Endothelial cell of umbilical vein (primary cell): ENCODE results near the gene DNAAF5. TPM values are rescaled to one million over a fixed set of nuclear protein-coding genes. Genes with fewer than 3 reads are reported as not detected.

Source experiments
- BruUV-seq: library from RNA; stranded (reverse); fragments of 400-500 nt; replicated peaks from 2 replicates; lab custom pipeline; 2021; lab: Mats Ljungman, UMichigan
- CTCF ChIA-PET: fragments of 300-600, 350-600 bp; sonication (Branson Sonifier 250); formaldehyde crosslinking; loops from one replicate; lab custom pipeline; 2021; ENCODE audit warnings: antibody characterized with exemption, inconsistent platforms; lab: Charles Lee
- POLR2A ChIA-PET: fragments of 300-600, 350-600 bp; sonication (Branson Sonifier 250); formaldehyde crosslinking; loops from one replicate; lab custom pipeline; 2021; ENCODE audit warnings: antibody characterized with exemption, inconsistent platforms; lab: Charles Lee
- DNase-seq: peaks from one replicate; pipeline ENCODE4 v3.0.0-alpha.2; 2011; ENCODE audit warnings: low read depth, low spot score
- FAIRE-seq: peaks from 2 replicates; lab custom pipeline; 2011; peaks lifted over from hg19 to GRCh38; lab: Jason Lieb, UNC
- H2AFZ ChIP-seq: 2 replicates; pipeline ENCODE4 v1.6.0; 2012; ENCODE audit warnings: low read depth, low read length, control low read depth, inconsistent platforms
- H3K27ac ChIP-seq: 2 replicates; pipeline ENCODE4 v1.5.1; 2011; ENCODE audit warnings: low read depth, mild to moderate bottlenecking, control low read depth, low read length, moderate library complexity; ENCODE audit not compliant: insufficient read depth
- H3K27me3 ChIP-seq, 2 experiments: 2 replicates each; pipeline versions ENCODE4 v1.6.0 to v1.6.1; 2011; ENCODE audit warnings: low read length in 2 of 2, mixed read lengths in 1 of 2; ENCODE audit not compliant: control insufficient read depth in 2 of 2, insufficient read depth in 2 of 2
- H3K36me3 ChIP-seq, 2 experiments: 2 replicates in 1 of 2; 3 replicates in 1 of 2; pipeline ENCODE4 v1.5.1; 2011; ENCODE audit warnings: low read length in 2 of 2, mild to moderate bottlenecking in 1 of 2, moderate library complexity in 1 of 2; ENCODE audit not compliant: control insufficient read depth in 2 of 2, insufficient read depth in 2 of 2; ENCODE audit errors: extremely low read depth in 1 of 2
- H3K4me1 ChIP-seq: 3 replicates; pipeline ENCODE4 v1.5.1; 2011; ENCODE audit warnings: mild to moderate bottlenecking, low read length; ENCODE audit not compliant: control insufficient read depth, insufficient read depth; ENCODE audit errors: extremely low read depth
- H3K4me2 ChIP-seq: 2 replicates; pipeline ENCODE4 v1.6.1; 2011; ENCODE audit warnings: low read length, control low read depth, mixed read lengths; ENCODE audit not compliant: insufficient read depth
- H3K4me3 ChIP-seq, 3 experiments: fragments of 200-600 bp in 1 of 3; sonication (generic), shearing (Covaris generic) in 1 of 3; replicated peaks in 1 of 3; 2 replicates each; pipeline ENCODE4 v1.5.1; 2011 to 2016; ENCODE audit warnings: control low read depth in 3 of 3, low read length in 3 of 3, mild to moderate bottlenecking in 2 of 3, inconsistent platforms in 1 of 3, low read depth in 1 of 3, moderate library complexity in 1 of 3; ENCODE audit not compliant: insufficient read depth in 1 of 3
- H3K79me2 ChIP-seq: 2 replicates; pipeline ENCODE4 v1.6.0; 2012; ENCODE audit warnings: low read length, inconsistent platforms; ENCODE audit not compliant: control insufficient read depth, insufficient read depth
- H3K9ac ChIP-seq: replicated peaks from 2 replicates; pipeline ENCODE3; 2011; ENCODE audit warnings: low read length, control low read depth; ENCODE audit not compliant: insufficient read depth; ENCODE audit errors: extremely low read depth
- H3K9me1 ChIP-seq: replicated peaks from 3 replicates; pipeline ENCODE4 v1.6.0; 2011; ENCODE audit warnings: mild to moderate bottlenecking, low read length; ENCODE audit not compliant: control insufficient read depth, insufficient read depth; ENCODE audit errors: extremely low read depth
- H3K9me3 ChIP-seq: replicated peaks from 2 replicates; pipeline ENCODE4 v1.5.1; 2012; ENCODE audit warnings: low read length, inconsistent platforms; ENCODE audit not compliant: control insufficient read depth, insufficient read depth
- H4K20me1 ChIP-seq: replicated peaks from 2 replicates; pipeline ENCODE3; 2011; ENCODE audit warnings: mild to moderate bottlenecking, low read length; ENCODE audit not compliant: control insufficient read depth, insufficient read depth; ENCODE audit errors: extremely low read depth
- EZH2 ChIP-seq: IDR thresholded peaks from 2 replicates; pipeline ENCODE4 v1.6.1; 2012; ENCODE audit warnings: borderline replicate concordance, low read depth, mild to moderate bottlenecking, moderate library complexity, low read length, inconsistent platforms; ENCODE audit not compliant: severe bottlenecking
- FOS ChIP-seq: IDR thresholded peaks from 2 replicates; pipeline ENCODE4 v1.6.1; 2011; ENCODE audit warnings: mild to moderate bottlenecking, low read length, moderate library complexity, borderline replicate concordance; ENCODE audit not compliant: insufficient read depth
- GATA2 ChIP-seq: IDR thresholded peaks from 2 replicates; pipeline ENCODE4 v1.7.0; 2011; ENCODE audit warnings: low read depth, mild to moderate bottlenecking, moderate library complexity, mixed read lengths, low read length; ENCODE audit not compliant: insufficient read length, insufficient read depth
- JUN ChIP-seq: IDR thresholded peaks from 2 replicates; pipeline ENCODE4 v1.6.1; 2011; ENCODE audit warnings: borderline replicate concordance, low read depth; ENCODE audit not compliant: insufficient read length, insufficient read depth
- MYC ChIP-seq: IDR thresholded peaks from one replicate; pipeline ENCODE4 v1.6.1; 2011; ENCODE audit warnings: mild to moderate bottlenecking, low read depth, low read length
- POLR2A ChIP-seq: IDR thresholded peaks from 2 replicates; pipeline ENCODE4 v1.6.1; 2012; ENCODE audit warnings: low read depth, mild to moderate bottlenecking, control low read depth, low read length
- POLR2AphosphoS5 ChIP-seq: IDR thresholded peaks from 2 replicates; pipeline ENCODE4 v1.6.1; 2012; ENCODE audit warnings: low read depth, mild to moderate bottlenecking, control low read depth, low read length, moderate library complexity; ENCODE audit not compliant: insufficient read depth
- dilution Hi-C: fragments of 300-500 bp; cut with MboI; formaldehyde crosslinking; loops from one replicate; pipeline ENCODE4 v1.15.0; 2019; ENCODE audit warnings: low sequenced_read_pairs; ENCODE audit not compliant: extremely low pct_ligation_motif_present
- intact Hi-C: fragments of 100-400 bp; cut with micrococcal nuclease; formaldehyde crosslinking; loops from one replicate; pipeline ENCODE4 v1.10.0; 2022
- polyA plus RNA-seq, 4 experiments: library from polyadenylated mRNA; depleted of rRNA in 3 of 4; stranded (reverse) in 3 of 4; unstranded in 1 of 4; fragments of >200 nt; gene quantifications; 2 replicates each; pipeline versions ENCODE4 v1.2.1 to v1.2.3, GENCODE V29; 2011 to 2012; ENCODE audit warnings: missing spikeins in 1 of 4
- total RNA-seq: library from RNA; stranded (reverse); gene quantifications from 2 replicates; pipeline ENCODE4 v1.2.3, GENCODE V29; 2021
- TF ChIP-seq, protein P1 (sequence below): IDR thresholded peaks from 2 replicates; pipeline ENCODE4 v1.6.1; 2011; ENCODE audit not compliant: insufficient read depth, insufficient read length
- TF ChIP-seq, protein P2 (sequence below), 2 donors: IDR thresholded peaks; 1 replicate in 1 of 2; 2 replicates in 1 of 2; pipeline ENCODE4 v1.5.1; 2011; ENCODE audit warnings: low read length in 2 of 2, mild to moderate bottlenecking in 2 of 2, moderate library complexity in 2 of 2, control low read depth in 1 of 2, inconsistent platforms in 1 of 2, low read depth in 1 of 2; ENCODE audit not compliant: insufficient read depth in 1 of 2; ENCODE audit errors: extremely low read depth in 1 of 2

Gene DNAAF5
- total and polyA plus RNA-seq, 2 donors (not counting 3 experiments of a cell fraction or from before 2014, with no cell fraction given): 49.3 to 65.5 TPM

DNA sequence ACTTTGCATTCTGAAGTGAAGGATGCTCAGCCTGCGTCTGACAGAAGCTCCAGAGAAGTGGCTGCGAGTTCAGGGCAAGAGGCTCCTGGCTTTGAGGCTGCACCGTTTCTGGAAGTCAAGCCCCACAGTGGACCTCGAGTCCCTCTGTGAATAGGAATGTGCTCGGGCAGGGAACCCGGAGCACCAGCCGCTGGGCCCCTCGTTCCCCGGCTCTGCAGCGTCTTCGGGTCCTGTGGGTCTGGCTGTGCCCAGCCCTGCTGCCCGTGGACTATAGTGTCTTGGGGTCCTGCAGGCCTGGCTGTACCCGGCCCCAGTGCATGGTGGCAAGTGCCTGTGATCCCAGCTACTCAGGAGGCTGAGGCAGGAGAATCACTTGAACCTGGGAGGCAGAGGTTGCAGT lies 45.9 kb downstream of the DNAAF5 start:
- Histone ChIP-seq H2AFZ (no peak overlapping the region), H4K20me1 (no peaks in the 10 kb centered on the region), H3K79me2 (no peaks in the 10 kb centered on the region), H3K4me2 (no peak overlapping the region), H3K9me1 (no peaks in the 10 kb centered on the region), H3K36me3 (peaks cover 0 to 3% of the 10 kb centered on the region in 2 experiments), H3K27ac (no peak overlapping the region), H3K4me1 (peaks cover 19% of the 10 kb centered on the region), H3K9ac (no peak overlapping the region), H3K9me3 (no peaks in the 10 kb centered on the region), H3K4me3 (no peak overlapping the region), H3K27me3 (no peaks in the 10 kb centered on the region)
- TF ChIP-seq POLR2A (no peak), GATA2 (no peak), EZH2 (no peak), MYC (no peak), JUN (no peak), POLR2AphosphoS5 (no peak), FOS (no peak)
- TF ChIP-seq, protein P1, sequence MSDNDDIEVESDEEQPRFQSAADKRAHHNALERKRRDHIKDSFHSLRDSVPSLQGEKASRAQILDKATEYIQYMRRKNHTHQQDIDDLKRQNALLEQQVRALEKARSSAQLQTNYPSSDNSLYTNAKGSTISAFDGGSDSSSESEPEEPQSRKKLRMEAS: no peak
- TF ChIP-seq, protein P2, sequence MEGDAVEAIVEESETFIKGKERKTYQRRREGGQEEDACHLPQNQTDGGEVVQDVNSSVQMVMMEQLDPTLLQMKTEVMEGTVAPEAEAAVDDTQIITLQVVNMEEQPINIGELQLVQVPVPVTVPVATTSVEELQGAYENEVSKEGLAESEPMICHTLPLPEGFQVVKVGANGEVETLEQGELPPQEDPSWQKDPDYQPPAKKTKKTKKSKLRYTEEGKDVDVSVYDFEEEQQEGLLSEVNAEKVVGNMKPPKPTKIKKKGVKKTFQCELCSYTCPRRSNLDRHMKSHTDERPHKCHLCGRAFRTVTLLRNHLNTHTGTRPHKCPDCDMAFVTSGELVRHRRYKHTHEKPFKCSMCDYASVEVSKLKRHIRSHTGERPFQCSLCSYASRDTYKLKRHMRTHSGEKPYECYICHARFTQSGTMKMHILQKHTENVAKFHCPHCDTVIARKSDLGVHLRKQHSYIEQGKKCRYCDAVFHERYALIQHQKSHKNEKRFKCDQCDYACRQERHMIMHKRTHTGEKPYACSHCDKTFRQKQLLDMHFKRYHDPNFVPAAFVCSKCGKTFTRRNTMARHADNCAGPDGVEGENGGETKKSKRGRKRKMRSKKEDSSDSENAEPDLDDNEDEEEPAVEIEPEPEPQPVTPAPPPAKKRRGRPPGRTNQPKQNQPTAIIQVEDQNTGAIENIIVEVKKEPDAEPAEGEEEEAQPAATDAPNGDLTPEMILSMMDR (IDR thresholded peaks at IDR 0.05; ENCODE audit: extremely low read depth in 1 of 2, insufficient read depth in 1 of 2, low read depth in 1 of 2, low read length in 2 of 2): no peak
- BruUV-seq: no TSS peak
- no peak for FAIRE-seq
- CTCF ChIA-PET: no interaction called here
- DNase-seq: no peak
- POLR2A ChIA-PET: no interaction called here
- intact Hi-C loops (loop anchor here (5.0 to 10.0 kb wide), 2 partner anchors 138 to 255 kb away; partner anchors contain the start of gene PDGFA), dilution Hi-C loops (no loop called here)
